ENCODE data around the gene TAS2R41.

Gene TAS2R41

DNA sequence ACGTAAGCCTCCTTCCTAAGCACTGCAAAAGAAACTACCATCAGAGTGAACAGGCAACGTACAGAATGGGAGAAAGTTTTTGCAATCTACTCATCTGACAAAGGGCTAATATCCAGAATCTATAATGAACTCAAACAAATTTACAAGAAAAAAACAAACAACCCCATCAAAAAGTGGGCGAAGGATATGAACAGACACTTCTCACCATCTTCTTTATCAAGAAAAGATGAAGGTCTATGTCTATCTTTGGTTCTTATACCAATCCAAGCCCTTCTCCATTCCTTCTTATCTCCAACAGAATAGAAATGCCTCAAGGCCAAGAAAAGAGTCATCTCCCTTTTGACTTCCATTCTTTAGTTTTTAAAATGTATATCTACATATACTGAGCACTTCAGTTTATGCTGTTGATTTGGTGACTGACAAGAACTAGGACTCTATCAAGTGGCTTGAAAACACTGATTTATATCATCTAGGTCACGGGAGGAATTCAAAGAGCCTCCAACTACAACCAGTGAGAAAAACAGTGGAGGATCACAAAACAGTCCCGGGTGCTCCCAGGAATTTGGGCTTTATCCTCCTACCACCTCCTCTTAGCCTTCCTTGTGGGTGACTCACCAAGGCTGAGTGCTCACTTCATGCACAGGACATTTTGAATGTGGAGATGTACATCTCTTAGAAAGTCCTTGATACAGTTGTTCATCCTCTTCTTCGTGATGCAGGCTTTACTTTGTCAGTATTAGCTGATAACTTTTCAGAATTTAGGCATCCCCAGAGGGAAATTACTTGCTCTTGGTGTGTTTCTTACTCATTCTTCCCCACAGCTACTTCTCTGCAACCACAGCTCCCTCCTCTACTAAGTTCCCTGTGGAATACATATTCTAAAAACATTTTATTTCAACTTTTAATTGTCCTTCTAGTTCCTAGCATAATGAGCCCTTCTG lies 15.4 kb downstream of the TAS2R41 start:
- DNase-seq (ENCODE audit: low read depth in 3 of 3, low spot score in 1 of 3), result no peak

DNA sequence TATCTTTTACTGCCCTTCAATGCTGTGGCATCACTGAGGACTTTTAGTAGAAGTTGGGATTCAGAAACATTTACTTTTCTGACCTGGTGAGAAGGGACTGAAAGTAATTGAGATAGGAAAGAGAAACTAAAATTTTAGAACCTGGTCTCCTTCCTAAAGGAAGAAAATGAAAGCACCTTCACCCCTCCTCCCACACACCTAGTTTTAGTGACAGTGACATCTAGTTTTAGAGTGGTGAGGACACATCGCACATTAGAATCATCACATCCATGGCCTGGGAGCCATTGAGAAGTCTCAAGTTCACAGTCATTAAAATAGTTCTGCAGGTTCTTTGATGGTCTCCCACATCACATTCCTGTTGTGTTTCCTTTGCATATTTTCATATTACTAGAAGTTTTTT lies 16.1 kb downstream of the TAS2R41 start:
- no peak for DNase-seq (ENCODE audit: low read depth in 3 of 3, low spot score in 1 of 3)

DNA sequence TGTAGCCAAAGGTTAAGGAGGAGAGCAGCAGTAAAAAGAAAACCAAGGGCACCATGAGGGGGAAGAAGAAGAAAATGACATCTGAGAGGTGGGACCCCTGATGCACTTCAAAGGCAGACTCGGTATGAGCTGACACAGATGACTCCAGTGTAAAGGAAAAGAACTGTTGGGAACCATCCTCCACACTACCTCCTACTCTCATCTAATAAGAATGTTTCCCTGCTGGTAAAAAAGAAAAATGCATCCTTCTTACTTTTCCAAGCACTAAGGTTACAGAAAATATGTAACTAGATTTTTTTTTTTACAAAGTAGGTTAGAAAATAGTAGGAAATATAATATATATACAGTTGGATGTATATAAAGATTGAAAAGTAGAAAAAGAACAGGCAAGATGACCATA lies 16.9 kb downstream of the TAS2R41 start:
- no peak for DNase-seq (ENCODE audit: low read depth in 3 of 3, low spot score in 1 of 3)

DNA sequence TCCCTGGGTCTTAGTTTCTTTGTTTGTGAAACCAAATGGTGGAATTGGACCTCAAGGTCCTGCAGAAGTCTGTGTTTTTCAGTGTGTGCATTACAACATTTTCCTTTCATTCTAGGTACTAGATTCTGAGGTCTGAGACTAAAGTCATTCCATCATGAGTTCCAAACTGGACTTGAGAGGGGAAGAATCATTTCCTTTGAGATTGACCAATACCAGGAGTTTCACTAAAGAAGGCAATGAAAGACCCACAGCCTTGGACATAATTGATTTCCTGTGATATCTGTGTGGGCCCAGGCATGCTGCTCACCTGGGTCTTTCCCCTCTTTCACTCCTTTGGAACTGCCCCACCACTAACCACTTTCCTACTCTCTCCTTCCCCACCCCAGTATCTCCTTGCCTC lies 18.2 kb downstream of the TAS2R41 start:
- no peak for DNase-seq (ENCODE audit: low read depth in 3 of 3, low spot score in 1 of 3)

DNA sequence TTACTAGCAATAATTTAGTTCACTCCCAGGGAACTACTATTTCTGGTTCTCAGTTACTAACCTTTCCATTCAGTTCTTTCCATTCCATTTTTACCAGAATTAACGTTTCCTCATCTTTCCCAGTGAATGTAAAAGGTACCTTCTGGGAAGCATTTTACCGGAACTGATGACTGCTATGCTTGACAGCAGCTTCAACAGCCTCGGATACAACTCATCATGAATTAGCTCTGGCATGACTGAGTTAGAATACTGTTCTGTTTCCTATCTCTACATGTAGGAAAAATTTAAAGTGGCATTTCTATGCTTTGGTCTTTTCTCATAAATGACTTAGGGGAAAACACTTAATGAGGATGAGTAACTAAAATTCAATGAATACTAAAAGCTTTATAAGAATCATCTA lies 18.6 kb downstream of the TAS2R41 start:
- DNase-seq (ENCODE audit: low read depth in 3 of 3, low spot score in 1 of 3), result no peak

DNA sequence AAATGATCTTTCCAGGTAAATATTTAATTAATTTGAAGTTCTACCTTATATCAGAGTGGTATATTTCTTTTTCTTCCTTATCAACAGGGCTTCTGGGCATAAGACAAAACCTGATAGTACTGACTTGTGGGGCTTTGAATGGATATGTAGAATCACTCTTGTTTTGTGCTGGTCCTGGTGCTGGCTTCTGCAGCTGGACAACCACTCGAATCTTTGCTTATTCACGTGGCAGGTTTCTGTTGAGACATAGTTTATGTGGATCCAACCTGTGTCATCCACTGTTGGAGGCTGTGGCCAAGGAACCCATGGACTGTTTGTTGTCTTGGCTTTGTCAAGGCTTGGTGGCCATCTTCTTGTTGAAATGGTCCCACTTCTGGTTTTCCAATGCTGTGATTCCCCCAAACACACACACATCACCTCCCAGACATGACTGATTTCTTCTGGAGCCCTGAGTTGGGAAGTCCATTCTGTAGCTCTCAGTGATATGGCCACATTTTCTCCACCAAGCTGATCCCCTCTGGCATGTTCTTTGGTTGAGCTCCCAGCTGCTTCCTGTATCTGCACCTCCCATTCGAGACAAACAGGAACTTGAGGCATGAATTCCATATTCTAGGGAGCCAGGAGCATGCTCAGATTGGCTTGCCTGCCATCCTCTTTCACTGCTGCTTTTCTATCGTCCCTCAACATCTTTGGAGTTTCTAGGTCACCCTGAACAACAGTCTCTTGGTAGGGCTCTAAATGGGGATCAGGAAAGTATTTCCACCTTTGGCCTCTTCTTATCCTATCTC lies 19.5 kb downstream of the TAS2R41 start:
- no peak for DNase-seq (ENCODE audit: low read depth in 3 of 3, low spot score in 1 of 3)

DNA sequence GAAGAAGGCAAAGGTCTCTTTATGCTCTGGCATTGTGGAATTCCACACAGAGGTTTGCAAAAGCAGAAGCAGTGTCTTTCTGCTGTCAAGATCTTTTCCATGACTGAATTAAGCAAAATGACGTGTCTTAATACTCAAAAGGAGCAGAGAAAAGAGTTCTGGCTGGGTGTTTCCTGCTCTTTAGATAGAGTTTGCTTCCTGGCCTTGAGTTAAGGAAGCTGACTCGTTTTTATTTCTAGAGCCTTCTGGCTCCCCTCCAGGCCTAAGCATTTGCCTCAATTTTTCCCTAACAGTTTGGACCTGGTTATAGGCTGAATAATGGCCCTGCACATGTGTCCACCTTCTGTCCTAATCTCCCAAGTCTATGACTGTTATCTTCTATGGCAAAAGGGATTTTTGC lies 21.6 kb downstream of the TAS2R41 start:
- no peak for DNase-seq (ENCODE audit: low read depth in 3 of 3, low spot score in 1 of 3)

DNA sequence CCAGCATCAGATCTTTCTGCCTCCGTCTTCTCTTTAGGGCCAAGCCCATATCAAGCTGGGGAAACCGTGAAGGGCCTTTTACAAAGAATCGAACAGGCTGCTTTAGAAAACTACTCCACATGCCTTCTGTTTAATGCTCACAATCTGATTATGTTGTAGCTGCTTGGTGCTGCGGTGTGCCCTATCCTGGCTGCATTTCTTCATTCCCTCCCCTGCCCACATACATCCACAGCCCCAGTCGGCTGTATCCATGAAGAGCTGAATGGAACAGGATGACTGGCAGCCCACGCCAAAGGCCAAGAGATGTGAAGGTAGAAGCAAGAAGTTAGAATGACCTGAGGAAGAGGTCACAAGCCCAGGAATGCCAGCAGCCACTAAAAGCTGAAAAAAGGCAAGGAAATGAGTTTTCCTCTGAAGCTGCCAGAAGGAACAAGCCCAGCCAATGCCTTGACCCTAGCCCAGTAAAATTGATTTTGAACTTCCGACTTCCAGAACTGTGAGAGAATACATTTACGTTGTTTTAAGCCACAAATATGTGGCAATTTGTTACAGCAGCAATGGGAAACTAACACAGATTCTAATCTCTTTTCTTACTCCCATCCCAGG lies 22.2 kb downstream of the TAS2R41 start:
- DNase-seq (ENCODE audit: low read depth in 3 of 3, low spot score in 1 of 3), result no peak

DNA sequence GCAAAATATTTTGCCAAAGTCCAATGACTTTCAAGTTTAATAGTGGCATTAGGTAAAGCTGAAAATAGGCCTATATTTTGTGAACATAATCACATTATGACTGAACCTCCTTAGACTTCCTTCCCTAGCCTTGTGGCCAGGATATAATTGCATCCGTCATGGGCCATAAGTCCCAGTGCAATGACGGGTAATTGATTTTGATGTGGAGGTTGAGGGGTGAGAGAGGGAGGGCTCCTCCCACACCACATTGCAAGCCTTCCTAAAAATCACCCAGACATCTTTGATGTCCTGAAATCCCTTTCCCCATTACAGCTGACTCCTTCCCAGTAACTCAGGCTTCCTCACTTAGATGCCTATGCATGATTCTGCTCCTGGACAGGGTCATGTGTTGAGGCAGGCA lies 25.6 kb downstream of the TAS2R41 start:
- DNase-seq (ENCODE audit: low read depth in 3 of 3, low spot score in 1 of 3), result no peak

DNA sequence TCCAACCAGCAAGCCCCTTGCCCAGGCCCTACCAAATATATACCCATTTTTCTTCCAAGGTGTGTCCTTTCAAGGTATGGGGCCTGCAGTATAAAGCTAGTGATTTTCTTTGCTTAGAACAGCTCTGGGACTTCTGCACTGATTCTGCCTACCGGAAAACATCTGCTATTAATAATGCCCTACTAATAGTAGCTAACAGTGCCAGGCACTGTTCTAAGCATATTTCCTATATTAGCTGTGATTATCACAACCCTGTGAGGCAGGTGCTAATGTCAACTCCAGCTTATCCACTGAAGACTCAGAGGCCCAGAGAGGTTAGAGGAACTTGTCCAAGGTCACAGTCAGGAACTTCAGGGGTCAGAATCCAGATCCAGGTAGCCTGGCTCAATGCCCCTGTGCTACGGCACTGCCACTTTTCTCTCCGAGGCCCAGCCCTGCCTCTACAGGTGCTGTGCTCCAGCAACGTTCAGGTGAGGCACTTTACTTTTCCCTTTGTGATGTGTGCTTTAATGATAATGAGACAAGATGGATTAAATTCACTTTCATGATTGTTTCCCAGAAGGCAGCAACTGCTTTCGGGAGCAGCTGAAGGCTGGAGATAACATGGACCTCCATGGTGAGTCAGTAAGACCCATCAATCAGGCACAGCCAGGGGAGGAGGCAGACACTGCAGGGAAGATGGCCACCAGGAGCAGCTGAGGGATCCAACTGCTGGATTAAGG lies 26.7 kb downstream of the TAS2R41 start:
- no peak for DNase-seq (ENCODE audit: low read depth in 3 of 3, low spot score in 1 of 3)

DNA sequence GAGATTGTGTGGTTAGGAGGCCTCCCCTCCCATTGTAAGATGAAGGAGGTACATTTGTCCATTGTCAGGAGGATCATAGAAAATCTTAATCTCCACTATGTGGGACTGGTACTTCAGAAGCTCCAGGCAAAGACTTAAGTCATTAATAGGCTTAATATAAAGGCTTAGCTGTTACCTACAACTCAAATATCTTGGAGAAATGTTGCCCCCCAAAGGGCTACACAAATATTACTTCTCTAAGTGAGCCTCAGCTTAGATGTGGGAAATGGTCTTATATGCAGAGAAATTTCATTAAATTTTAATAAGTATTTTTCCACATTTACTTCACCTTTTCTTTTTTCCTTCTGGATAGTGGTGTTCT lies 27.2 kb downstream of the TAS2R41 start:
- no peak for DNase-seq (ENCODE audit: low read depth in 3 of 3, low spot score in 1 of 3)

DNA sequence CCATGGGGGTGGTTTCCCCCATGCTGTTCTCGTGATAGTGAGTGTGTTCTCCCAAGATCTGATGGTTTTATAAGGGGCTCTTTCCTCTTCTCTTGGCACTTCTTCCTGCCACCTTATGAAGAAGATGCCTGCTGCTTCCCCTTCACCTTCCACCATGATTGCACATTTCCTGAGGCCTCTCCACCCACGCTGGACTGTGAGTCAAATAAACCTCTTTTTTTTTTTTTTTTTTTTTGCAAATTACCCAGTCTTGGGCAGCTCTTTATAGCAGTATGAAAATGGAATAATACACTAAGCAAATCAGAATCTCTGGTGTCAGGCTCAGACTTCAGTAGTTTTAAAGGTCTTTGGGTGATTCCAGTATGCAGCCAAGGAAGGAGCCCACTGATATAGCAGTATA lies 28.2 kb downstream of the TAS2R41 start:
- DNase-seq (ENCODE audit: low read depth in 3 of 3, low spot score in 1 of 3), result no peak

DNA sequence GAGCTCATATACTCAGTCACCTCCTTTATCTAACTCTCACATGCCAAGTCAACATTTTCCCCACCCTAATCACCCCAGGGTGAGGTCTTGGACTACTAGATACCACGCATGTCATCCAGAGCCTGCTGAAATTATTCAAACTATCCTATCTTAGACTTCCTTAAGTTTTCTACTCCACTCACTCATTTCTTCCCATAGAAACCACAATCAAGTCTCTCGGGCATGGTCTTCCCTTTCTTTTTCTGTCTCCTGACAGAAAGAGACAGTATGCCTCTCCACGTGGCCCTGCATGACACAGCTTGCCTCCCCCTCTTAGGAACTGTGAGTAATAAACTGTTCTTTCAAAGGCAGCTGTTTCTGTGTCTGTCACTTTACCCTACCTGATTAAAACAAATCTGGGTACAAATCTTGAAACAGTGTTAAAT lies 29.4 kb downstream of the TAS2R41 start:
- no peak for DNase-seq (ENCODE audit: low read depth in 3 of 3, low spot score in 1 of 3)

DNA sequence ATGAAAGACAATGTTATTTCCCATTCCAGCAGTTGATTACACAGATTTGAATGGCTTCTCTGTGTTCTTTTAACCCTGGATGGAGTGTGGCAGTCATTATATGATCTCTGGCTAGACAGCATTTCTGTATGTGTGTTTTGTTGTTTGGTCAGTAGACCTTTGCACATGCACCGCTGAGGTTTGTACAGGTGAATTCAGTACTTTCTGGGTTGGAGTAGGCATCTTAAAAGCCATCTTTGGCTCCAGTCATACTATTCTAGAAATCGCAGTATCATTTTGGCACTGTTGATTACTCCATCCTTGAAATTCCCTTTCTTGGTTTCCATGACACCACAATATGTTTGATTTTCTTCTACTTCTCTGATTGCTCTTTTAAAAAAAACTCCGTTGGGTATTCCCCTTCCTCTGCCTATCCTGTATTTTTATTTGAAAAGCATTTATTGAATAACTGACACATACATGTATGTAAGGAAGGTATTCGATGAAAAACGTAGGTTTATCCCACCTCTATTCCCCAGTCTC lies 29.9 kb downstream of the TAS2R41 start:
- no peak for DNase-seq (ENCODE audit: low read depth in 3 of 3, low spot score in 1 of 3)

DNA sequence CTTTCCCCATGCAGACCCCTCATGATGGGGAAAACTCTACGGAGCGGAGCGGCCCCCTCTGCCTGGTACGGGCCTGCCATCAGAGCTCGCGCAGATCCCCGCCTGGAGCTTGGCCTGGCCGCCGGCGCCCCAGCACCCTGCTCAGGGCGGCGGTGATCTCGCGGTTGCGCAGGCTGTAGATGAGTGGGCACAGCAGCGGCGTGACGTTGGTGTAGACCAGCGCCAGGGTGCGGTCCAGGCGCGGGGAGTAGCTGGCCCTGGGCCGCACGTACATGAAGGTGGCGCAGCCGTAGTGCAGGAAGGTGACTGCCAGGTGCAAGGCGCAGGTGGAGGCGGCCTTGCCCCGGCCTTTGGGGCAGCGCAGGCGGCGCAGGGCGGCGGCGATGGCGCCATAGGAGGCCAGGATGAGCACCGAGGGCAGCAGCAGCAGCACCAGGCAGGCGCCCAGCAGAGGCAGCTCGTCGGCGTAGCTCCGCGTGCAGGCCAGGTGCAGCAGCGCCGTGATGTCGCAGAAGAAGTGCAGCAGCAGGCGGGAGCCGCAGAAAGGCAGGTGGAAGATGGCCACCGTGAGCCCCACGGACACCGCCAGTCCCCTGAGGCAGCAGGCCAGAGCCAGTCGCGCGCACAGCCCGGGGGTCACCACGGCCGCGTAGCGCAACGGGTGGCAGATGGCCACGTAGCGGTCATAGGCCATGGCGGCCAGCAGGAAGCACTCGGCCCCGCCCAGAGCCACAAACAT lies 33.4 kb downstream of the TAS2R41 start:
- no peak for DNase-seq (ENCODE audit: low read depth in 3 of 3, low spot score in 1 of 3)

DNA sequence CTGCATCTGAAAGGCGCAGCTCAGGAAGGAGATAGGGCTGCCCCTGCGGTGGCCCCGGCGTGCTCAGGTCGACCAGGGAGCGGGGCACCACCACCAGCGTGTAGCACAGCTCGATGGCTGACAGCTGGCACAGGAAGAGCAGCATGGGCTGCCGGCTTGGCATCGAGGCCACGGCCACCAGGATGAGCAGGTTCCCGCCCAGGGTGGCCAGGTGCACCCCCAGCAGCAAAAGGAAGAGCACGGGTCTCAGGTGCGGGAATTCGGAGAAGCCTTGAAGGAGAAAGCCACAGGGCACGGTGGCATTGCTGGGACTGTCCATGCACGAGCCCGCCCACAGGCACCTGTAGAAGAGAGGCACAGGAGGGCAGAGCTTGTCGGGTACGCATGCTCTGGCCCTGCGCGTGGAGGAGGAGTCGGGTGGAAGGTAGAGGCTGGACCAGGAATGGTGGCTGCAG lies 33.9 kb downstream of the TAS2R41 start:
- DNase-seq (ENCODE audit: low read depth in 3 of 3, low spot score in 1 of 3), result no peak

DNA sequence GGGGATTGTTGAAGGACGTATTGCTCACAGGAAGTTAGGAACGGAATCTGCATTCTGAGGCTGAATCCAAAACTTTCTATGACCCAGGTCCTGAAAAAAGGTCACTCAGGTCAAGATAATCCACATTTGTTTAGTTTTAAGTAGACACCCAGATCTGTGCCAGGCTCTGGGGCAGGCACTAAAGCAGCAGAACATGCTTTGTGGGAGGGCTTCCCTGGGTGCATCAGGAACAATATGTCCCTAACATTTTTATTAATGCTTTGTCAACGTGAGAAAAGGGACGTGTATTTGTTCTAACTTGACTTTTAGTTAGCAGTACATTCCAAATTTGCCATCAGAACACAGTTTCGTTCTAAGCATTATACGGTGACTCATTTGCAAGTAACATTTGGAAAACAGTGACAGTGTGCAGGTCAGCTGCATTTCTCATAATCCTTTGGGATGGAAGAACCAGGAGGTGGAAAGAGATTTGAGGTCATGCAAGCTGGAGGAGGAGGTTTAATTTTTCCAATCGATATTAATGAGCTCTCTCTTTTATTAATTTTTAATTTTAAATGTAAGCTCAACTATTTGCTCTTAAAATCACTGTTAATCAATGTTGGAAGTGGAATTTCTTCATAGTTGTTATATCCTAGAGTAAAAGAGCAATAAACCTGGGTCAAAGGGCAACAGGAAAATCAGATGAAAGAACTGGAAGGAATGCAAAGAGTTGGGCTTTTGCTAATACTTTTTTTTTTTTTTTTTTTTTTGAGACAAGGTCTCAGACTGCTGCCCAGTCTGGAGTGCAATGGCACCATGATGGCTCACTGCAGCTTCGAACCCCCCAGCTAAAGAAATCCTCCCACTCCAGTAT lies 35.0 kb downstream of the TAS2R41 start:
- no peak for DNase-seq (ENCODE audit: low read depth in 3 of 3, low spot score in 1 of 3)

DNA sequence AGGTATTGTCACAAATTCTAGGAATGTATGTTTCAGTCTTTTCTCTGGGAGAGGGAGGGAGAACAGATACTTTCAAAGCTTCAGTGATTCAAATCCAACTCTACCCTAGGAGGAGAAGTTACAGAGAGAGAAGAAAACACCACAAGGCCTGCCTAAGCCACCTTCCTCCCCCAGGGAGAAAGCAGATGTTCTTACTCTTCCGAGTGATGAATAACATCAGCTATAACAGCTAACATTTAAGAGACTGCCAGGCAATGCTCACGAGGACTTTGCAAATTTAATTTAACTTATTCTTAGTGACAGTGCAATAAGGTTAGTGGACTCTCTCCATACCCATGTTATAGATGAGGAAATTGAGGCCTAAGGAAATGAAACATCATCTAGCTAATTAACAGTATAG lies 36.8 kb downstream of the TAS2R41 start:
- DNase-seq (ENCODE audit: low read depth in 3 of 3, low spot score in 1 of 3), result no peak

DNA sequence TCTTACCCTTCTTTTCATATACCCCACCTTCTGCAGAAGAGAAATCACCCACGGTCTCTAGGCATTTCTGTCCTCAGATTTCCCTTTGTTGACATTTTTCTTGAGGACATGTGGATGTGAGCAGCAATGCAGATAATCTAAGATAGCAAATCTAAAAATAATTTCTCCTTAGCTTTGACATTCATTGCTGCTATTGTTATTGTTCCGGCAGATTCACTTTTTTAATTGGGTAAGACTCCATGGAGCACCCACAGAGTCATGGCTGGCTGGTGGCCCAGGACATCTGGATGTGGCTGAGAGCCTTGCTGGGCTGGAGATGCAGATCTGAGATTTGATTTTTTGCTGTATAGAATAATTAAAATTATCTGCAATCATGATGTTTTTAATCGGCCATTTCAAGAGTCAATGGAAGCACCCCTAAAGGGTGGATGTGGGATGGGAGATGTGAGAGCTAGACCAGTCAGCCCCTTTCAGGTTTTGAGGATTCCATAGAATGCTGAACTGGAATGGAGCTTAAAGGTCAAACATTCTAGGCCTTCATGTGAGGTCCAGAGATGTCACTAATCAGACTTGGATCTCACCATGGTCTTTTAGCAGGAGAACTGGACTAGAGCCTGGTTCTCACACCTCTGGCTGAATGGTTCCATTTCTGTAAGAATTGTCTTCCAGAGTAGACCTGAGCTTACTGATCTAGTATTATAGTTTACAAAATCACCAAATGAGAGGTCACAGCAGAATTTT lies 37.5 kb downstream of the TAS2R41 start:
- no peak for DNase-seq (ENCODE audit: low read depth in 3 of 3, low spot score in 1 of 3)
